Subcutaneous adipose tissue (tissue), 4 donors: ENCODE data around the gene MYT1. TPM values are rescaled to one million over a fixed set of nuclear protein-coding genes. Genes with fewer than 3 reads are reported as not detected.

Source experiments
- CTCF ChIP-seq: fragments of 450-650 bp; IDR thresholded peaks from one replicate; pipeline ENCODE4 v1.5.1; 2016; ENCODE audit warnings: low read depth, mild to moderate bottlenecking, control low read depth, antibody characterized with exemption, moderate library complexity
- total RNA-seq, 4 donors: library from RNA; depleted of rRNA; stranded (reverse); fragments of >200 nt; gene quantifications; one replicate each; pipeline ENCODE4 v1.1.0, GENCODE V29; 2016

Gene MYT1
- total RNA-seq, 4 donors from 2014 or later = not detected

GRCh38 chr20:64260239-64260638 is 96.0 kb downstream of the MYT1 start:
- no peak for TF ChIP-seq CTCF

- no peak for TF ChIP-seq CTCF
Observed at GRCh38 chr20:64261138-64261537, 96.9 kb downstream of the MYT1 start.

DNA sequence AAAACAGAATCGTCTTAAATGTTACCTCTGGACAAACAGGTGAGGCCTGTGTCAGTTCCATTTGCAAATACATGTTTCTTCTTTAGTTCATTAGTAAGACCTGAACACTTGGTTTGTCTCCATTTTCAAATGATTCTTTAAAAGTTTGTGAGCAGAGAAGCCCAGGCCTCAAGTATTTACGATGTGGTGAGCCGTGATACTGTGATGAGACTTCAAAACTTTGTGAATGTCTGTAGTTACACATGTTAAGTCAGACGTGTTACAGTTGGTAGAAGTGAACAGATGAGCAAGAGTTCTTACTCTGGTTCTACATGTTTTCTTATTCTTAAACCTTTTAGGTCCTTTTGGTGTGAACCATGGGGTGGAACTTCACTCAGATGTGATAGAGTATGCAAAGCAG is 99.8 kb downstream of the MYT1 start:
- TF ChIP-seq CTCF = no peak

DNA sequence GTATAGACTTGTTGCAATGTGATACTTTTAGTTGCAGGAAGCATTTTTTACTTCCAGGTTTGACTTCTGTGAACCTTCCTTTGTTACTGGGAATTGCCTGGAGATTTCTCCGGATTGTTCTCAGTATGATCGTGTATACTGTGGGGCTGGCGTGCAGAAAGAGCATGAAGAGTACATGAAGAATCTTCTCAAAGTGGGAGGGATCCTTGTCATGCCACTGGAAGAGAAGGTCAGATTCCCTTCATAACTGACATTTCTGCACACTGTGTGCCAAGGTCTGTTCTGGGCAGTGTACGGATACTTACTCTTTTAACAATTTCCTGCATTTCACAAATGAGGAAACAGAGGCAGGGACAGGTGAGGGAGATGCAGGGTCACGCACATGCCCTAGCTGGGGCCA is 100.9 kb downstream of the MYT1 start:
- no peak for TF ChIP-seq CTCF

GRCh38 chr20:64266988-64267387 is 102.7 kb downstream of the MYT1 start:
- TF ChIP-seq CTCF = no peak

DNA sequence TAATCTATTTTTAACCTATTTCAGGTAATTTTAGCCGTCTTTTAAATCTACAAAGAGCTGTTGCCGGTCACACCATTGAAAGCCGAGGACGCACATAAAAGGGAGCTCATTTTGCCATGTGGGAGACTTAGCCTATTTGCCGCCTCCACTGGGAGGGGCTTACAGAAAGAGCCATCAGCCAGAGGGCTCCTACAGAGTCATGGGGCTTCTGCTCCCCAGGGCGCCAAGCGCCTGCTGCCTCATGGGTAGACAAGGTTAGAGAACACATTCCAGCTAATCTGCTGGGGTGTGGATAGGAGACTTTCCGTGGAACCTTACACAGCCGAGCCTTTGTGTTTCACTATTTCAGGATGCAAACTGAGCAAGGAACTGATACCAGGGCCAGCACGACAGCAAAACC is 103.9 kb downstream of the MYT1 start:
- no peak for TF ChIP-seq CTCF

- TF ChIP-seq CTCF = no peak
Observed at GRCh38 chr20:64269604-64270411, 105.6 kb downstream of the MYT1 start.
